ENCODE results near the gene EGLN3.
A peak's percentile ranks its signal among the peaks of the same experiment; 100 is the strongest.

The EGLN3 gene

DNA sequence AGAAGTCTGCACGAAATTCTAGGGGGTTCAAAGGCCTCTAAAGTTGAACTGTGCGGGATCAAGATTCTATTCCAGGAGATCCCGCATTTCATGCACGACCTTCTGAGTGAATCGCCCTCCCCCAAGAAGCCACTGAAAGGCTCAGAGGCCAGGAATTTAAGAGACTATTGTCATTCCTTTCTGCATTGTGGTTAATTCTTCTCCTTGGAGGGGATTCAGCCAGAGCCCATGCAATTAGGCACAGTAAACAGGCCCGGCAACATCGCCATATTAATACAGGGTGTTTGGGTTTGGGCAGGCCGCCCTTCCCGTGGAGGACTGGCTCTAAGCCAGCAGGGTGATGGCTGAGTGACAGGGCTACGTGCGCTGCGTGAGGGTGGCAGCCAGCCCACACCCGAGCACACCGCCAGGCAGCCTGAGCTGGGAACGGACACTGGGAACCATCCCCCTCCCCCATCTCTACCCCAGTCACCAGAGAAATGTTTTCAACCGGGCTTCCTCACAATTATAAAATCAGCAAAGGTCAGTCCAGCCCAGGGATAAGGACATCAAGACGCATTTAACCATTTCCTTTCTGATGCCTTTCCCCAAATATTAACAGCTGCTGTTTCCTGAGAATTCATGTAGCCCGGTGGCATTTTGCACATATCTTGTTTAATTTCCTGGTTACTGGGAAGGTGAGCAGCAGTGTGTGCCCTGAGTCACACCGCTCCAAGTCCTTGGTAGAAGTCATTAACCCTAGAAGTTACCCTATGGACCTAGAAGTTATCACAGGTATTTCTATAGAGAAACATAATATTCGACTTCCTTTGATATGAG, 12.5 kb downstream of the EGLN3 start (continued):
- TF ChIP-seq ZNF76 (tag by site-specific recombination; IDR thresholded peaks at IDR 0.05; ENCODE audit: borderline replicate concordance, low read depth) (peak; percentile 37; the same call in 1 of the 2 replicates), ZBTB21 (tag by site-specific recombination; IDR thresholded peaks at IDR 0.05) (0 out of 2 replicates have a peak, but pooled peaks have one; percentile 15), ZNF404 (tag by site-specific recombination; IDR thresholded peaks at IDR 0.05) (no peak), KLF1 (tag by site-specific recombination; IDR thresholded peaks at IDR 0.05) (0 out of 2 replicates have a peak, but pooled peaks have one; percentile 56), ZNF19 (tag by site-specific recombination; IDR thresholded peaks at IDR 0.05; ENCODE audit: low read depth) (no peak)

DNA sequence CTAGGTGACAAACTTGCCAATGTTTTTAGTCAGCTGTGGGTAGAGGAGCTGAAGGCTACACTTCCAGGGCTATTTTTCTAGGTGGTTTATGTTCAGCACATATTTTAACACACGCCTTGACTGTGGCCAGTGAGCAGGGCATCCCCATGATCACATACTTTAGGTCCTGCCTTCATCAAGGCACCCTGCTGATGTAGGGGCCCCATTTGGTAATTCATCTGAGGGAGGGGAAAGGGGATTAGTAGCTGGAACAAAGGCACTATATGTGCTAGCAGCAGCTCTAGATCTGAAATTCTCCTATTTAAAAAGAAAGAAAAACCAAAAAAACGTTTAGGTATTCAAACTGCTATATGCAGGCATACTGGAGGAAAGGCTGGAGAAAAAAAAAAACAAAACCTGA, 14.5 kb downstream of the EGLN3 start:
- ChIA-PET POLR2A (no interaction called here), CTCF (interaction anchor here (0.6 to 1.2 kb wide), 2 partner anchors 10 kb away, joined by 3 read pairs; no protein-coding TSS in a partner anchor)
- Histone ChIP-seq H3K27ac (ENCODE audit: extremely low read depth, low read depth, low read length) (no peak overlapping the region), H3K4me3 (ENCODE audit: low read depth, low read length) (no peak overlapping the region), H3K4me1 (ENCODE audit: control insufficient read depth, insufficient read depth, low read length) (peaks cover 31% of the 10 kb centered on the region), H3K36me3 (ENCODE audit: control insufficient read depth in 2 of 2, insufficient read depth in 1 of 2, low read length in 2 of 2) (no peaks in the 10 kb centered on the region), H3K9me3 (ENCODE audit: control insufficient read depth, insufficient read depth, low read depth, low read length) (no peaks in the 10 kb centered on the region)
- TF ChIP-seq ZFP37 (tag by site-specific recombination; IDR thresholded peaks at IDR 0.05) = no peak
- TF ChIP-seq EGR2 (tag by site-specific recombination; IDR thresholded peaks at IDR 0.05; ENCODE audit: low read depth) = no peak
- no peak for TF ChIP-seq ZNF596 (tag by site-specific recombination; IDR thresholded peaks at IDR 0.05)
- no peak for TF ChIP-seq ZNF433 (tag by site-specific recombination; IDR thresholded peaks at IDR 0.05; ENCODE audit: low read depth)
- TF ChIP-seq ZIC2 (tag by site-specific recombination; IDR thresholded peaks at IDR 0.05) = peak; percentile 41
- TF ChIP-seq ZNF202 (tag by site-specific recombination; IDR thresholded peaks at IDR 0.05; ENCODE audit: borderline replicate concordance) = no peak
- TF ChIP-seq ZNF175 (tag by site-specific recombination; IDR thresholded peaks at IDR 0.05) = no peak
- TF ChIP-seq ZNF560 (tag by site-specific recombination; IDR thresholded peaks at IDR 0.05; ENCODE audit: borderline replicate concordance) = no peak
- TF ChIP-seq ZBTB1 (tag by site-specific recombination; IDR thresholded peaks at IDR 0.05) = no peak
- TF ChIP-seq ZNF239 (tag by site-specific recombination; IDR thresholded peaks at IDR 0.05) = no peak
- no peak for TF ChIP-seq ZNF701 (tag by site-specific recombination; IDR thresholded peaks at IDR 0.05)
- TF ChIP-seq, protein P1, sequence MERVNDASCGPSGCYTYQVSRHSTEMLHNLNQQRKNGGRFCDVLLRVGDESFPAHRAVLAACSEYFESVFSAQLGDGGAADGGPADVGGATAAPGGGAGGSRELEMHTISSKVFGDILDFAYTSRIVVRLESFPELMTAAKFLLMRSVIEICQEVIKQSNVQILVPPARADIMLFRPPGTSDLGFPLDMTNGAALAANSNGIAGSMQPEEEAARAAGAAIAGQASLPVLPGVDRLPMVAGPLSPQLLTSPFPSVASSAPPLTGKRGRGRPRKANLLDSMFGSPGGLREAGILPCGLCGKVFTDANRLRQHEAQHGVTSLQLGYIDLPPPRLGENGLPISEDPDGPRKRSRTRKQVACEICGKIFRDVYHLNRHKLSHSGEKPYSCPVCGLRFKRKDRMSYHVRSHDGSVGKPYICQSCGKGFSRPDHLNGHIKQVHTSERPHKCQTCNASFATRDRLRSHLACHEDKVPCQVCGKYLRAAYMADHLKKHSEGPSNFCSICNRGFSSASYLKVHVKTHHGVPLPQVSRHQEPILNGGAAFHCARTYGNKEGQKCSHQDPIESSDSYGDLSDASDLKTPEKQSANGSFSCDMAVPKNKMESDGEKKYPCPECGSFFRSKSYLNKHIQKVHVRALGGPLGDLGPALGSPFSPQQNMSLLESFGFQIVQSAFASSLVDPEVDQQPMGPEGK (tag by site-specific recombination; IDR thresholded peaks at IDR 0.05) = peak; percentile 45; the same call in 1 of the 2 replicates

DNA sequence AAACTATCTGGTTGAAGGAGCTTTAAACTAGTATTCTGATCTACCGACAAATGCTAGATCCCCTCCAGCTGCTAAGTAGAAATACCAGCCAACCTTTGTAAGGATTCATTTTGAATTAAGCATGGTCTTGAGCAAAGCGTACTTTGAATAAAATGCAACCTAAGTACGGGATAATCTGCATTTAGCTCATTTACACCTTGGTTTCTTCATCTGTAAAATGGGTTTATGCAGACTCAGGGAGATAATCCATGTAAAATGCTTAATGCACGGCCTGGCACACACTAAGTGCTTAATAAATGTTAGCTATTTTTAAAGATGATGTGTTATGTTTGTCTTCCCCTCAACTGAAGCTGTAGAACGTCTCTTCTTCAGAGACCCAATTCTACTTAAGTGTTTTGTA, 15.9 kb downstream of the EGLN3 start:
- Histone ChIP-seq H3K36me3 (ENCODE audit: control insufficient read depth in 2 of 2, insufficient read depth in 1 of 2, low read length in 2 of 2) (peaks cover 0 to 3% of the 10 kb centered on the region in 2 experiments; a peak in 2 of 3 replicates), H3K27ac (ENCODE audit: extremely low read depth, low read depth, low read length) (no peak overlapping the region), H3K9me3 (ENCODE audit: control insufficient read depth, insufficient read depth, low read depth, low read length) (no peaks in the 10 kb centered on the region), H3K4me1 (ENCODE audit: control insufficient read depth, insufficient read depth, low read length) (peaks cover 31% of the 10 kb centered on the region), H3K4me3 (ENCODE audit: low read depth, low read length) (no peak overlapping the region)
- ChIA-PET POLR2A (no interaction called here), CTCF (interaction anchor here (0.7 to 0.9 kb wide), 2 partner anchors 85 to 256 kb away, joined by 3 to 4 read pairs; no protein-coding TSS in a partner anchor)
- no peak for TF ChIP-seq ZNF121 (tag by site-specific recombination; IDR thresholded peaks at IDR 0.05)

Data from HEK293 (cell line).